NB4 (cell line): ENCODE results near the gene TMC2.

ENCODE experiments used
- DNase-seq: peaks from one replicate; pipeline ENCODE4 v3.0.0; 2010; ENCODE audit warnings: low read depth
- H3K4me3 ChIP-seq: one replicate; pipeline ENCODE4 v1.5.1; 2011; ENCODE audit warnings: mild to moderate bottlenecking, low read depth, low read length, moderate library complexity
- CTCF ChIP-seq: IDR thresholded peaks from one replicate; pipeline ENCODE4 v1.5.1; 2012; ENCODE audit warnings: low read depth, low read length
- MAX ChIP-seq: IDR thresholded peaks from 2 replicates; pipeline ENCODE4 v1.6.1; 2011; ENCODE audit warnings: low read depth, low read length
- MYC ChIP-seq: IDR thresholded peaks from 2 replicates; pipeline ENCODE4 v1.6.1; 2011; ENCODE audit warnings: low read depth, low read length
- POLR2A ChIP-seq: IDR thresholded peaks from 2 replicates; pipeline ENCODE4 v1.6.1; 2011; ENCODE audit warnings: mild to moderate bottlenecking; ENCODE audit not compliant: insufficient read length; ENCODE audit errors: extremely low read depth

TMC2 gene

GRCh38 chr20:2509794-2510193 lies 26.6 kb upstream of the TMC2 start:
- no peak for DNase-seq
- H3K4me3 ChIP-seq: peak overlapping the region; percentile 91
- no peak for TF ChIP-seq CTCF
- TF ChIP-seq MAX: no peak
- no peak for TF ChIP-seq POLR2A
- TF ChIP-seq MYC: no peak

GRCh38 chr20:2515203-2515602 lies 21.2 kb upstream of the TMC2 start:
- no peak overlapping the region for H3K4me3 ChIP-seq
- TF ChIP-seq MAX: no peak
- TF ChIP-seq CTCF: no peak
- no peak for TF ChIP-seq MYC
- TF ChIP-seq POLR2A: no peak
- DNase-seq: no peak

- TF ChIP-seq POLR2A: no peak
- TF ChIP-seq CTCF: no peak
- no peak for TF ChIP-seq MAX
- TF ChIP-seq MYC: no peak
- no peak for DNase-seq
Observed at GRCh38 chr20:2516399-2516798, 20.0 kb upstream of the TMC2 start.

GRCh38 chr20:2518096-2518495 lies 18.3 kb upstream of the TMC2 start:
- TF ChIP-seq POLR2A: no peak
- no peak for TF ChIP-seq CTCF
- no peak for TF ChIP-seq MYC
- TF ChIP-seq MAX: no peak
- DNase-seq: no peak
- H3K4me3 ChIP-seq: no peak overlapping the region

More at GRCh38 chr20:2516399-2516798, 20.0 kb upstream of the TMC2 start:
- H3K4me3 ChIP-seq: no peak overlapping the region

- no peak overlapping the region for H3K4me3 ChIP-seq
- TF ChIP-seq CTCF: no peak
- TF ChIP-seq MAX: no peak
- no peak for TF ChIP-seq POLR2A
- TF ChIP-seq MYC: no peak
- no peak for DNase-seq
Observed at GRCh38 chr20:2518558-2518957, 17.8 kb upstream of the TMC2 start.
